GM19395 (cell line): ENCODE measurements around the gene SORD.
"Not testable (repeated sequence)": the region's sequence is repeated elsewhere in the genome, so short reads cannot be mapped to it uniquely, and the experiment has no call there.

Experiments
- ATAC-seq: cut with Tn5 transposase; IDR thresholded peaks from one replicate; pipeline ENCODE4 v1.9.1; 2021; ENCODE audit warnings: mild to moderate bottlenecking, moderate library complexity; ENCODE audit not compliant: unreplicated experiment

Gene SORD

DNA sequence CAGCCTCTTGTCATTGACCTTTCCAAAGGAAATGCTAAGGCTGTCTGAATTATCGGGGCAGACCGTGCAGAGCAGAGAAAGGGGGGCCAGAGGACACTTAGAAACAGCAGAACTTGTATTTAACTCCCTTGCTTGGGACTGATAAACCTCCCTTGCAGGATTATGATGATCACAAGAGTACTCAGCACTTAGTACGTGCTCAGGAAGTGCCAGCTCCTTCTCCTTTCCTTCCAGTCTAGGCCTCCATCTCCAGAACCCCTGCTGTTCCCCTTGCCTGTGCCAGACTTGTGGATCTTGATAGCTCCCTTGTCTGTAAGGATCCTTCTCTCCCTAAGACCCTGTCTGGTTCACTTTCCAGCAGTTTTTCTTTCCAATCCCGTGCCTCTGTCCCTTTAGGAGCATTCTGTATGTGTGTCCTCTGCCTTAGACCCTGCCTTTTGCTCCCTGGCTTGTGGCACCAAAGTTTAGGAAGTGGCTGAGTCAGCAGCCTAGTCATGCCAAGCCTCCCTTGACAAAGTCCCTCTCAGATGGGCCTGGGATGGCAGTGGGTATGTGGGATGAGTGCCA, 747 bp downstream of the SORD start:
- ATAC-seq: no peak

- ATAC-seq: not testable (repeated sequence)
These were observed 1.7 kb downstream of the SORD start for GRCh38 chr15:45024649-45025048.

GRCh38 chr15:45025627-45026026, 2.6 kb downstream of the SORD start:
- ATAC-seq: not testable (repeated sequence)

GRCh38 chr15:45026651-45027190, 3.7 kb downstream of the SORD start:
- no peak for ATAC-seq

DNA sequence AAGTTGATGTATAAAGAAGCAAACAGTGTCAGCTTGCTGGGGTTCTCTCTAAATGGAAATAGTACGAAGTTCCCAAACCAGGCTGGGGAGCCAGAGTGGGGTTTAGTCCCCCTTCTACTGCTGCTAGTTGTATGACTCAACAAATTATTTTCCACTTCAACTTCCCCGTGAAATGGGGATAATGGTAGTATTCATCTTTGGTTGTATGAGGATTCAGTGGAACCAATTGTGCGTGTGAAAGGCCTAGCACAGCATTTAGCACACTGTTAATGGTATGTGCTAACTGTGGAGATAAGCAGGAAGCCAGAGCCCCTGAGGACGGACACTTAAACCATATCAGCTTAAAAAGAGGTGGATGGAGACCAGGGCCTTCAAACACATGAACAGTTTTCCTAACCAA, 4.2 kb downstream of the SORD start:
- ATAC-seq: no peak

GRCh38 chr15:45030743-45031142, 7.7 kb downstream of the SORD start:
- ATAC-seq: no peak

DNA sequence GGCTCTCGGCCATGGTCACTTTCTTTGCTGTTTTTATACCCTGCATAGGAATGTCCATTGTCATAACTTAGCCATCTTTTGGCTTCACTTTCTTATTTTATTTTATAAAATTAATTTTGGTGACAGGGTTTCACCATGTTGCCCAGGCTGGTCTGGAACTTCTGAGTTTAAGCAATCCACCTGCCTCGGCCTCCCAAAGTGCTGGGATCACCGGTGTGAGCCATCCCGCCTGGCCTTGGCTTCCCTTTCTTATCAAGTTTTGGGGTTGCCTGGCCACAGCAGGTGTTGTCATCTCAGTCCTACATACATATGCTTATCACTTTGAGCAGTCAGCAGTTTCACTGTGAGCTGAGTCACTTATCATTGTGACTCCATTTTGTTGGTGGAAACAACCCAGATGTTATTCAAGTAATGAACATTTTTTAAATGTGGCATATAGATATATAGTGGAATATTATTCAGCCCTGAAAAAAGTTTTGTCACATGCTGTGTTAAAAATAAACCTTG, 8.6 kb downstream of the SORD start:
- not testable (repeated sequence) for ATAC-seq

- ATAC-seq: not testable (repeated sequence)
These were observed 9.5 kb downstream of the SORD start for GRCh38 chr15:45032501-45032900.

GRCh38 chr15:45034087-45034486, 11.1 kb downstream of the SORD start:
- ATAC-seq: not testable (repeated sequence)

GRCh38 chr15:45034600-45035375, 11.8 kb downstream of the SORD start:
- not testable (repeated sequence) for ATAC-seq

GRCh38 chr15:45036812-45037781, 14.1 kb downstream of the SORD start:
- peak; percentile 86 for ATAC-seq

- no peak for ATAC-seq
These were observed 14.9 kb downstream of the SORD start for GRCh38 chr15:45037936-45038335.

- not testable (repeated sequence) for ATAC-seq
These were observed 17.4 kb downstream of the SORD start for GRCh38 chr15:45040396-45040795.

GRCh38 chr15:45041538-45041937, 18.5 kb downstream of the SORD start:
- ATAC-seq: not testable (repeated sequence)

GRCh38 chr15:45042859-45043258, 19.9 kb downstream of the SORD start:
- not testable (repeated sequence) for ATAC-seq

GRCh38 chr15:45044270-45044669, 21.3 kb downstream of the SORD start:
- not testable (repeated sequence) for ATAC-seq

DNA sequence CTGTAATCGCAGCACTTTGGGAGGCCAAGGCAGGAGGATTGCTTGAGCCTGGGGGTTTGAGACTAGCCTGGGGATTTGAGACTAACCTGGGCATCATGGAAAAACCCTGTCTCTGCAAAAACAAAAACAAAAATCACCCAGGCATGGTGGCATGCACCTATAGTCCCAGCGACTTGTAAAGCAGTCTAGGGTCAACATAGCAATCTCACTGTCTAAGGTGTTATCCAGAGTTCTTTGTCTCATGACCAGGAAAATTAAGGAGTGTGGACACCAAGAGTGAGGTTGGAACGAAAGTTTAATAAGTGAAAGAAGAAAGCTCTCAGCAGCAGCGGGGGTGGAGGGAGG, 25.4 kb downstream of the SORD start:
- ATAC-seq: not testable (repeated sequence)

DNA sequence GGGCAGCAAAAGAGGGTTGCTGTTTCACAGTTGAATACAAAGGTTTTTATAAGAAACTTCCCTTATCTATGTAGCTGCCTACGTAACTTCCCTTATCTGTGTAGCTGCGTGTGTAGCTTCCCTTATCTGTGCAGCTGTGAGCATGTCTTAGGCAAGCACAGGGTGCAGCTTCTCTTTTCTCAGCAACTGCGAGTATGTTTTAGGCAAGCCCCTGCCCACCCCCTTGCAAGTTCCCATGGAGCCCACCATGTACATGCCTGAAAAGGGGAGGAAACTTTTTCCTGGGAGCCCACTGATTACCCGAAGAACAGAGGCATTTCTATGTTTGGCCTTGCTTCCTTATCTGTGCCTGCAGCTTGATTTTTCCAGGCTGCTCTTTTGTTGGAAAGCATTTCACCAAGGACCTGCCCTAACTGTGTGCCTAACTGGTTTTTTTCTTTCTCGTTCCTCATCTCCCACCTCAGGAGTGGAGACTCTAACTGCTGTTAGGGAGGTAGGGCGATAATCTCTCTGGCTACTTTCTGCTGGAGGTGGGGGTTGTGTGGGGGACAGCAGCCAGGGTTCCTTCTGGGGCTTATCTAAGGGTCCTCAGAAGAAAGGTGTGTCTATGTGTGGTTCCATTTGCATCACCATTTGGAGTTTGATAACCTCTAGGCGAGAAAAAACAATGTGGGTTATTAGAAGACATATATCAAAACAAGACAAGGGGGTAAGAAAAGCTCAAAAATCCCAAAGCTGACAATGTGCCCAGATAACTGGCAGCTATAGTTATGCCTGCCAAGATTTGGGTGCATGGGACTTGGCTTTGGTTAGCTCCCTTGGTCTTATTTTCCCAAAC, 26.0 kb downstream of the SORD start:
- ATAC-seq: peak; percentile 61

DNA sequence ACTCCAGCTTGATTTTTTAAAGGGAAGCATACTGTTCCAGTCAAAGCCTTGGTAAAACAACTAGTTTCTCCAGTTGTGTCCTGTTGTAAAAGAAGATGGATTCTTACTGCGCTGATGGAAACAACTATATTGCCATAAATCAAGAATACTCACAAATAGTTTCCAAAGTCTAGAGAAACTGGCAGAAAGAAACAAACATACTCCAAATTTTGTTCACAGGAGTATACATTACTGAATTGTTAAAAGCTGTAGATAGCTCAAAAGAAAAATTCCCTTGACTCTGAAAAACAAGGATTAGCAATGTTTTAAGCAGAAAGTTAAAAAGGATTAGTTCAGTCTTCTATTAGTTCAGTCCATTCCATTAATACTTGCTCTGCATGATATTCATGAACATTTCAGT, 27.6 kb downstream of the SORD start:
- ATAC-seq: no peak

- not testable (repeated sequence) for ATAC-seq
These were observed 29.7 kb downstream of the SORD start for GRCh38 chr15:45052676-45053075.
